HG02973 (cell line): ENCODE results near the gene MYOG.

Source experiments
- ATAC-seq: cut with Tn5 transposase; IDR thresholded peaks from one replicate; pipeline ENCODE4 v1.9.1; 2021; ENCODE audit warnings: moderate library complexity; ENCODE audit not compliant: unreplicated experiment

Gene MYOG

GRCh38 chr1:203072911-203073310 lies 12.9 kb downstream of the MYOG start:
- no peak for ATAC-seq

GRCh38 chr1:203072002-203072602 lies 13.7 kb downstream of the MYOG start:
- no peak for ATAC-seq

- ATAC-seq = no peak
These were observed 16.6 kb downstream of the MYOG start for GRCh38 chr1:203069030-203069747.

- ATAC-seq = no peak
These were observed 18.8 kb downstream of the MYOG start for GRCh38 chr1:203066965-203067364.

GRCh38 chr1:203065986-203066385 lies 19.8 kb downstream of the MYOG start:
- ATAC-seq = no peak

- ATAC-seq = no peak
These were observed 20.6 kb downstream of the MYOG start for GRCh38 chr1:203065191-203065590.

- ATAC-seq = no peak
These were observed 22.5 kb downstream of the MYOG start for GRCh38 chr1:203063287-203063686.

GRCh38 chr1:203060115-203060514 lies 25.7 kb downstream of the MYOG start:
- no peak for ATAC-seq

- ATAC-seq = no peak
These were observed 26.3 kb downstream of the MYOG start for GRCh38 chr1:203059485-203059884.

GRCh38 chr1:203058676-203058935 lies 27.2 kb downstream of the MYOG start:
- no peak for ATAC-seq

- no peak for ATAC-seq
These were observed 27.7 kb downstream of the MYOG start for GRCh38 chr1:203057911-203058675.

- ATAC-seq = no peak
These were observed 29.3 kb downstream of the MYOG start for GRCh38 chr1:203056516-203056915.

- ATAC-seq = no peak
These were observed 29.8 kb downstream of the MYOG start for GRCh38 chr1:203056012-203056411.

GRCh38 chr1:203055161-203055799 lies 30.5 kb downstream of the MYOG start:
- ATAC-seq = no peak

- ATAC-seq = no peak
These were observed 31.2 kb downstream of the MYOG start for GRCh38 chr1:203054642-203055041.

GRCh38 chr1:203054184-203054583 lies 31.6 kb downstream of the MYOG start:
- no peak for ATAC-seq

GRCh38 chr1:203052601-203053000 lies 33.2 kb downstream of the MYOG start:
- no peak for ATAC-seq

GRCh38 chr1:203051841-203052324 lies 33.9 kb downstream of the MYOG start:
- ATAC-seq = no peak

- no peak for ATAC-seq
These were observed 35.0 kb downstream of the MYOG start for GRCh38 chr1:203050826-203051225.

GRCh38 chr1:203049576-203050180 lies 36.1 kb downstream of the MYOG start:
- ATAC-seq = no peak

GRCh38 chr1:203049077-203049476 lies 36.7 kb downstream of the MYOG start:
- no peak for ATAC-seq
